GM23338 (cell line): ENCODE data around the gene HEYL. TPM values are rescaled to one million over a fixed set of nuclear protein-coding genes. Genes with fewer than 3 reads are reported as not detected.
A peak's percentile ranks its signal among the peaks of the same experiment; 100 is the strongest.
"Not testable (repeated sequence)": the region's sequence is repeated elsewhere in the genome, so short reads cannot be mapped to it uniquely, and the experiment has no call there.

Experiments used
- ATAC-seq: fragments of 200-7000 bp; cut with Tn5 transposase; 3 replicates; pipeline ENCODE4 v1.9.1; 2020
- DNase-seq: peaks from one replicate; pipeline ENCODE4 v3.0.0-alpha.2; 2015; ENCODE audit warnings: low spot score
- H2AFZ ChIP-seq: fragments of 200-600 bp; sonication (generic); 2 replicates; pipeline ENCODE4 v1.8.0; 2016; ENCODE audit warnings: antibody characterized with exemption, mild to moderate bottlenecking, moderate library complexity
- H3F3A ChIP-seq: fragments of 200-600 bp; sonication (generic); replicated peaks from 2 replicates; pipeline ENCODE4 v1.8.0; 2017; ENCODE audit warnings: antibody characterized with exemption, mixed run types, low read depth
- H3K27ac ChIP-seq: fragments of 200-600 bp; sonication (generic); 2 replicates; pipeline ENCODE4 v1.6.1; 2016; ENCODE audit warnings: low read depth
- H3K27me3 ChIP-seq: fragments of 200-600 bp; sonication (generic); 2 replicates; pipeline ENCODE4 v1.8.0; 2016; ENCODE audit warnings: mild to moderate bottlenecking, mixed run types, moderate library complexity; ENCODE audit not compliant: insufficient read depth
- H3K36me3 ChIP-seq: fragments of 200-600 bp; sonication (generic); 2 replicates; pipeline ENCODE4 v1.8.0; 2016; ENCODE audit warnings: mild to moderate bottlenecking; ENCODE audit not compliant: insufficient read depth
- H3K4me1 ChIP-seq: fragments of 200-600 bp; sonication (generic); 2 replicates; pipeline ENCODE4 v1.8.0; 2016; ENCODE audit warnings: mild to moderate bottlenecking, moderate library complexity; ENCODE audit not compliant: insufficient read depth
- H3K4me2 ChIP-seq: fragments of 200-600 bp; sonication (generic); 2 replicates; pipeline ENCODE4 v1.7.1; 2017; ENCODE audit warnings: mixed run types
- H3K4me3 ChIP-seq: fragments of 200-600 bp; sonication (generic); 2 replicates; pipeline ENCODE4 v1.6.1; 2016; ENCODE audit warnings: mixed run types
- H3K79me2 ChIP-seq: fragments of 200-600 bp; sonication (generic); replicated peaks from 2 replicates; pipeline ENCODE4 v1.8.0; 2017; ENCODE audit warnings: mild to moderate bottlenecking; ENCODE audit not compliant: insufficient read depth
- H3K9me2 ChIP-seq: fragments of 200-600 bp; sonication (generic); 2 replicates; pipeline ENCODE4 v1.8.0; 2017; ENCODE audit not compliant: insufficient read depth
- H4K20me1 ChIP-seq: fragments of 200-600 bp; sonication (generic); replicated peaks from 2 replicates; pipeline ENCODE4 v1.8.0; 2017; ENCODE audit warnings: mild to moderate bottlenecking; ENCODE audit not compliant: insufficient read depth
- H3K27ac Mint-ChIP-seq: 2 replicates; pipeline ENCODE4 v1.8.0; 2020; ENCODE audit warnings: inconsistent platforms, mild to moderate bottlenecking, moderate library complexity, mixed read lengths
- H3K27me3 Mint-ChIP-seq: 3 replicates; pipeline ENCODE4 v1.8.0; 2022; ENCODE audit warnings: low read depth, mild to moderate bottlenecking, moderate library complexity, mixed read lengths, inconsistent platforms; ENCODE audit not compliant: insufficient read depth, poor library complexity
- H3K36me3 Mint-ChIP-seq: 3 replicates; pipeline ENCODE4 v1.8.0; 2021; ENCODE audit warnings: low read depth, mild to moderate bottlenecking, inconsistent platforms, moderate library complexity, mixed read lengths
- H3K4me1 Mint-ChIP-seq: 3 replicates; pipeline ENCODE4 v1.8.0; 2020; ENCODE audit warnings: mild to moderate bottlenecking, inconsistent platforms, mixed read lengths
- H3K4me3 Mint-ChIP-seq: 3 replicates; pipeline ENCODE4 v1.8.0; 2021; ENCODE audit warnings: moderate library complexity, mild to moderate bottlenecking, inconsistent platforms, mixed read lengths
- H3K9me3 Mint-ChIP-seq: 3 replicates; pipeline ENCODE4 v1.8.0; 2020; ENCODE audit warnings: moderate library complexity, mild to moderate bottlenecking, inconsistent platforms, mixed read lengths
- CREB1 ChIP-seq: fragments of 250-450 bp; sonication (Bioruptor Pico); IDR thresholded peaks from 2 replicates; pipeline ENCODE4 v1.5.0; 2020; ENCODE audit warnings: low read depth, mild to moderate bottlenecking, moderate library complexity
- ZNF331 ChIP-seq: fragments of 250-450 bp; sonication (Bioruptor Pico); IDR thresholded peaks from 2 replicates; pipeline ENCODE4 v1.5.0; 2020; ENCODE audit warnings: low read depth, mild to moderate bottlenecking, moderate library complexity
- polyA plus RNA-seq: library from polyadenylated mRNA; unstranded; fragments of >200 nt; fragmentation: Nextera tagmentation; extraction: Ambion mirVana; gene quantifications from 2 replicates; pipeline ENCODE4 v1.2.1, GENCODE V29; 2016
- total RNA-seq: library from RNA; depleted of rRNA; stranded (reverse); fragments of >200 nt; shearing (Covaris generic); gene quantifications from 2 replicates; pipeline ENCODE4 v1.2.3, GENCODE V29; 2014
- TF ChIP-seq, protein P1 (sequence below): IDR thresholded peaks from 2 replicates; pipeline ENCODE4 v1.6.1; 2016; ENCODE audit warnings: antibody characterized with exemption
- TF ChIP-seq, protein P2 (sequence below), 2 experiments: fragments of 200-600 bp in 1 of 2; sonication (generic) in 1 of 2; conservative IDR thresholded peaks; 2 replicates each; pipeline versions ENCODE4 v1.5.1 to v1.6.1; 2016 to 2017; ENCODE audit warnings: antibody characterized with exemption in 2 of 2, low read depth in 2 of 2, mild to moderate bottlenecking in 2 of 2, moderate library complexity in 1 of 2
- TF ChIP-seq, protein P3 (sequence below): fragments of 250-450 bp; sonication (Bioruptor Pico); IDR thresholded peaks from 2 replicates; pipeline ENCODE4 v1.5.0; 2020; ENCODE audit warnings: mild to moderate bottlenecking, moderate library complexity

HEYL gene
- total and polyA plus RNA-seq, 2 experiments from 2014 or later, result 1.6 to 4.5 TPM

DNA sequence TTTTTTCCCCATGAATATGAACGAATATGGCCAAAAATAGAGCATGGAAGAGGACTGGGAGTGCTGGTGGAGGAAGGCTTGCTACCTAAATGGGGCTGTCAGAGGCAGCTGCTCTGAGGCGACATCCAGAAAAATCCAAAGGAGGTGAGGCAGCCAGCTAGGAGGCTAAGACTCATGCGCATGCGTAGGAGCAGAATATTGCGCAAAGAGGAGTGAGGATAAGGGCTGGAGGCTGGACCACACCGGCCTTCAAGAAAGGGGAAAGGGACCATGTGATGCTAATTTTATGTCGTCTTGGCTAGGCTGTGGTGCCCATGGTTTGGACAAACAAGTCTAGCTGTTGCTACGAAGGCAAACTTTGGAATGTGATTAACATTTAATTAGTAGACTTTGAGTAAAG lies 30.5 kb downstream of the HEYL start:
- Mint-ChIP-seq H3K4me3 (peak overlapping the region; percentile 52; the same call in 1 of the 3 replicates), H3K36me3 (no peaks in the 10 kb centered on the region), H3K27me3 (peaks cover 20% of the 10 kb centered on the region), H3K9me3 (no peaks in the 10 kb centered on the region; the same call in 2 of the 3 replicates), H3K27ac (no peak overlapping the region), H3K4me1 (peaks cover 5% of the 10 kb centered on the region; the same call in 2 of the 3 replicates)
- no peaks in the 10 kb centered on the region for H3F3A ChIP-seq
- DNase-seq (no peak), ATAC-seq (no peak)
- peaks cover 46% of the 10 kb centered on the region for H3K27me3 ChIP-seq
- TF ChIP-seq, protein P1, sequence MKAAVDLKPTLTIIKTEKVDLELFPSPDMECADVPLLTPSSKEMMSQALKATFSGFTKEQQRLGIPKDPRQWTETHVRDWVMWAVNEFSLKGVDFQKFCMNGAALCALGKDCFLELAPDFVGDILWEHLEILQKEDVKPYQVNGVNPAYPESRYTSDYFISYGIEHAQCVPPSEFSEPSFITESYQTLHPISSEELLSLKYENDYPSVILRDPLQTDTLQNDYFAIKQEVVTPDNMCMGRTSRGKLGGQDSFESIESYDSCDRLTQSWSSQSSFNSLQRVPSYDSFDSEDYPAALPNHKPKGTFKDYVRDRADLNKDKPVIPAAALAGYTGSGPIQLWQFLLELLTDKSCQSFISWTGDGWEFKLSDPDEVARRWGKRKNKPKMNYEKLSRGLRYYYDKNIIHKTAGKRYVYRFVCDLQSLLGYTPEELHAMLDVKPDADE, result no peak
- TF ChIP-seq CREB1 (CRISPR knock-in tag) (no peak), ZNF331 (CRISPR knock-in tag) (no peak)
- TF ChIP-seq, protein P2, sequence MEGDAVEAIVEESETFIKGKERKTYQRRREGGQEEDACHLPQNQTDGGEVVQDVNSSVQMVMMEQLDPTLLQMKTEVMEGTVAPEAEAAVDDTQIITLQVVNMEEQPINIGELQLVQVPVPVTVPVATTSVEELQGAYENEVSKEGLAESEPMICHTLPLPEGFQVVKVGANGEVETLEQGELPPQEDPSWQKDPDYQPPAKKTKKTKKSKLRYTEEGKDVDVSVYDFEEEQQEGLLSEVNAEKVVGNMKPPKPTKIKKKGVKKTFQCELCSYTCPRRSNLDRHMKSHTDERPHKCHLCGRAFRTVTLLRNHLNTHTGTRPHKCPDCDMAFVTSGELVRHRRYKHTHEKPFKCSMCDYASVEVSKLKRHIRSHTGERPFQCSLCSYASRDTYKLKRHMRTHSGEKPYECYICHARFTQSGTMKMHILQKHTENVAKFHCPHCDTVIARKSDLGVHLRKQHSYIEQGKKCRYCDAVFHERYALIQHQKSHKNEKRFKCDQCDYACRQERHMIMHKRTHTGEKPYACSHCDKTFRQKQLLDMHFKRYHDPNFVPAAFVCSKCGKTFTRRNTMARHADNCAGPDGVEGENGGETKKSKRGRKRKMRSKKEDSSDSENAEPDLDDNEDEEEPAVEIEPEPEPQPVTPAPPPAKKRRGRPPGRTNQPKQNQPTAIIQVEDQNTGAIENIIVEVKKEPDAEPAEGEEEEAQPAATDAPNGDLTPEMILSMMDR (conservative IDR thresholded peaks at IDR 0.05; ENCODE audit: low read depth in 2 of 2), result no peak
- TF ChIP-seq, protein P3, sequence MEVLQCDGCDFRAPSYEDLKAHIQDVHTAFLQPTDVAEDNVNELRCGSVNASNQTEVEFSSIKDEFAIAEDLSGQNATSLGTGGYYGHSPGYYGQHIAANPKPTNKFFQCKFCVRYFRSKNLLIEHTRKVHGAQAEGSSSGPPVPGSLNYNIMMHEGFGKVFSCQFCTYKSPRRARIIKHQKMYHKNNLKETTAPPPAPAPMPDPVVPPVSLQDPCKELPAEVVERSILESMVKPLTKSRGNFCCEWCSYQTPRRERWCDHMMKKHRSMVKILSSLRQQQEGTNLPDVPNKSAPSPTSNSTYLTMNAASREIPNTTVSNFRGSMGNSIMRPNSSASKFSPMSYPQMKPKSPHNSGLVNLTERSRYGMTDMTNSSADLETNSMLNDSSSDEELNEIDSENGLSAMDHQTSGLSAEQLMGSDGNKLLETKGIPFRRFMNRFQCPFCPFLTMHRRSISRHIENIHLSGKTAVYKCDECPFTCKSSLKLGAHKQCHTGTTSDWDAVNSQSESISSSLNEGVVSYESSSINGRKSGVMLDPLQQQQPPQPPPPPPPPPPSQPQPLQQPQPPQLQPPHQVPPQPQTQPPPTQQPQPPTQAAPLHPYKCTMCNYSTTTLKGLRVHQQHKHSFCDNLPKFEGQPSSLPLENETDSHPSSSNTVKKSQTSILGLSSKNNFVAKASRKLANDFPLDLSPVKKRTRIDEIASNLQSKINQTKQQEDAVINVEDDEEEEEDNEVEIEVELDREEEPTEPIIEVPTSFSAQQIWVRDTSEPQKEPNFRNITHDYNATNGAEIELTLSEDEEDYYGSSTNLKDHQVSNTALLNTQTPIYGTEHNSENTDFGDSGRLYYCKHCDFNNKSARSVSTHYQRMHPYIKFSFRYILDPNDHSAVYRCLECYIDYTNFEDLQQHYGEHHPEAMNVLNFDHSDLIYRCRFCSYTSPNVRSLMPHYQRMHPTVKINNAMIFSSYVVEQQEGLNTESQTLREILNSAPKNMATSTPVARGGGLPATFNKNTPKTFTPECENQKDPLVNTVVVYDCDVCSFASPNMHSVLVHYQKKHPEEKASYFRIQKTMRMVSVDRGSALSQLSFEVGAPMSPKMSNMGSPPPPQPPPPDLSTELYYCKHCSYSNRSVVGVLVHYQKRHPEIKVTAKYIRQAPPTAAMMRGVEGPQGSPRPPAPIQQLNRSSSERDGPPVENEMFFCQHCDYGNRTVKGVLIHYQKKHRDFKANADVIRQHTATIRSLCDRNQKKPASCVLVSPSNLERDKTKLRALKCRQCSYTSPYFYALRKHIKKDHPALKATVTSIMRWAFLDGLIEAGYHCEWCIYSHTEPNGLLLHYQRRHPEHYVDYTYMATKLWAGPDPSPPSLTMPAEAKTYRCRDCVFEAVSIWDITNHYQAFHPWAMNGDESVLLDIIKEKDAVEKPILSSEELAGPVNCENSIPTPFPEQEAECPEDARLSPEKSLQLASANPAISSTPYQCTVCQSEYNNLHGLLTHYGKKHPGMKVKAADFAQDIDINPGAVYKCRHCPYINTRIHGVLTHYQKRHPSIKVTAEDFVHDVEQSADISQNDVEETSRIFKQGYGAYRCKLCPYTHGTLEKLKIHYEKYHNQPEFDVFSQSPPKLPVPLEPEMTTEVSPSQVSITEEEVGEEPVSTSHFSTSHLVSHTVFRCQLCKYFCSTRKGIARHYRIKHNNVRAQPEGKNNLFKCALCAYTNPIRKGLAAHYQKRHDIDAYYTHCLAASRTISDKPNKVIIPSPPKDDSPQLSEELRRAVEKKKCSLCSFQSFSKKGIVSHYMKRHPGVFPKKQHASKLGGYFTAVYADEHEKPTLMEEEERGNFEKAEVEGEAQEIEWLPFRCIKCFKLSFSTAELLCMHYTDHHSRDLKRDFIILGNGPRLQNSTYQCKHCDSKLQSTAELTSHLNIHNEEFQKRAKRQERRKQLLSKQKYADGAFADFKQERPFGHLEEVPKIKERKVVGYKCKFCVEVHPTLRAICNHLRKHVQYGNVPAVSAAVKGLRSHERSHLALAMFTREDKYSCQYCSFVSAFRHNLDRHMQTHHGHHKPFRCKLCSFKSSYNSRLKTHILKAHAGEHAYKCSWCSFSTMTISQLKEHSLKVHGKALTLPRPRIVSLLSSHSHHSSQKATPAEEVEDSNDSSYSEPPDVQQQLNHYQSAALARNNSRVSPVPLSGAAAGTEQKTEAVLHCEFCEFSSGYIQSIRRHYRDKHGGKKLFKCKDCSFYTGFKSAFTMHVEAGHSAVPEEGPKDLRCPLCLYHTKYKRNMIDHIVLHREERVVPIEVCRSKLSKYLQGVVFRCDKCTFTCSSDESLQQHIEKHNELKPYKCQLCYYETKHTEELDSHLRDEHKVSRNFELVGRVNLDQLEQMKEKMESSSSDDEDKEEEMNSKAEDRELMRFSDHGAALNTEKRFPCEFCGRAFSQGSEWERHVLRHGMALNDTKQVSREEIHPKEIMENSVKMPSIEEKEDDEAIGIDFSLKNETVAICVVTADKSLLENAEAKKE (CRISPR knock-in tag), result no peak
- H2AFZ ChIP-seq, result peak overlapping the region; percentile 93; the same call in 1 of the 2 replicates
- H3K4me3 ChIP-seq, result peak overlapping the region; percentile 78; the same call in 1 of the 2 replicates
- H3K79me2 ChIP-seq, result no peaks in the 10 kb centered on the region
- no peaks in the 10 kb centered on the region for H3K36me3 ChIP-seq
- no peak overlapping the region for H3K27ac ChIP-seq
- no peaks in the 10 kb centered on the region for H4K20me1 ChIP-seq
- peak overlapping the region; percentile 87; the same call in 1 of the 2 replicates for H3K4me2 ChIP-seq
- H3K4me1 ChIP-seq, result no peaks in the 10 kb centered on the region
- no peaks in the 10 kb centered on the region for H3K9me2 ChIP-seq

DNA sequence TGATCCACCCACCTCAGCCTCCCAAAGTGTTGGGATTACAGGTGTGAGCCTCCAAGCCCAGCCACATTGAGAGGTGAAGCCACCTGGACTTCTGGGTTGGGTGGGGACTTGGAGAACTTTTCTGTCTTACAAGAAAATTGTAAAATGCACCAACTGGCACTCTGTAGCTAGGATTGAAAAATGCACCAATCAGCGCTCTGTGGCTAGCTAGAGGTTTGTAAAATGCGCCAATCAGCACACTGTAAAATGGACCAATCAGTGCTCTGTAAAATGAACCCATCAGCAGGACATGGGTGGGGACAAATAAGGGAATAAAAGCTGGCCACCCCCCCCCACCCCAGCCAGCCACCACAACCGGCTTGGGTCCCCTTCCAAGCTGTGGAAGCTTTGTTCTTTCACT lies 35.8 kb downstream of the HEYL start:
- not testable (repeated sequence) for DNase-seq, H2AFZ ChIP-seq, H3K27ac Mint-ChIP-seq, H3K36me3 Mint-ChIP-seq, H3K9me2 ChIP-seq, H3K4me1 ChIP-seq, ATAC-seq, H3K27ac ChIP-seq, H4K20me1 ChIP-seq, H3K4me3 ChIP-seq, H3K4me3 Mint-ChIP-seq, H3K27me3 Mint-ChIP-seq, H3F3A ChIP-seq, H3K36me3 ChIP-seq, H3K9me3 Mint-ChIP-seq, H3K4me1 Mint-ChIP-seq, H3K79me2 ChIP-seq, H3K4me2 ChIP-seq
- peaks cover 21% of the 10 kb centered on the region for H3K27me3 ChIP-seq

DNA sequence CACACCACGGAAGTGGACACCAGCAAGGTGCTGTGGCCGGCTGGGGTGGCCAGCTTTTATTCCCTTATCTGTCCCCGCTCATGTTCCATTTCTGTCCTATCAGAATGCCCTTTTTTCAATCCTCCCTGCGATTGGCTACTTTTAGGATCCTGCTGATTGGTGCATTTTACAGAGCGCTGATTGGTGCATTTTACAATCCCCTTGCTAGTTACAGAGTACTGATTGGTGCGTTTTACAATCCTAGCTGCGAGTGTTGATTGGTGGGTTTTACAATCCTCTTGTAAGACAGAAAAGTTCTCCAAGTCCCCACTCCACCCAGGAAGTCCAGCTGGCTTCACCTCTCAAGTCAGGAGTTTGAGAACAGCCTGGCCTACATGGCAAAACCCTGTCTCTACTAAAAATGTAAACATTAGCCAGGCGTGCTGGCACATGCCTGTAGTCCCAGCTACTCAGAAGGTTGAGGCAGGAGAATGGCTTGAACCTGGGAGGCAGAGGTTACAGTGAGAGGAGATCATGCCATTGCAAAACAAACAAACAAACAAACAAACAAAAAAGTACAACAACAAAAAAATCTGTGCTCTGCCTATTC lies 37.7 kb downstream of the HEYL start:
- not testable (repeated sequence) for DNase-seq, H3K79me2 ChIP-seq, H3K36me3 ChIP-seq, H2AFZ ChIP-seq, H3F3A ChIP-seq, H3K9me3 Mint-ChIP-seq, H3K4me1 Mint-ChIP-seq, H3K4me1 ChIP-seq, H3K27ac ChIP-seq, H3K27me3 ChIP-seq, H3K27me3 Mint-ChIP-seq, H4K20me1 ChIP-seq, H3K4me3 Mint-ChIP-seq, H3K4me3 ChIP-seq, H3K4me2 ChIP-seq, H3K36me3 Mint-ChIP-seq, H3K27ac Mint-ChIP-seq, ATAC-seq, H3K9me2 ChIP-seq
